Fibroblast of upper back skin (primary cell): ENCODE measurements around the gene TEX36.
"Not testable (repeated sequence)": the region's sequence is repeated elsewhere in the genome, so short reads cannot be mapped to it uniquely, and the experiment has no call there.

Source experiments
- DNase-seq: peaks from one replicate; pipeline ENCODE4 v3.0.0-alpha.2; 2013

Gene TEX36

DNA sequence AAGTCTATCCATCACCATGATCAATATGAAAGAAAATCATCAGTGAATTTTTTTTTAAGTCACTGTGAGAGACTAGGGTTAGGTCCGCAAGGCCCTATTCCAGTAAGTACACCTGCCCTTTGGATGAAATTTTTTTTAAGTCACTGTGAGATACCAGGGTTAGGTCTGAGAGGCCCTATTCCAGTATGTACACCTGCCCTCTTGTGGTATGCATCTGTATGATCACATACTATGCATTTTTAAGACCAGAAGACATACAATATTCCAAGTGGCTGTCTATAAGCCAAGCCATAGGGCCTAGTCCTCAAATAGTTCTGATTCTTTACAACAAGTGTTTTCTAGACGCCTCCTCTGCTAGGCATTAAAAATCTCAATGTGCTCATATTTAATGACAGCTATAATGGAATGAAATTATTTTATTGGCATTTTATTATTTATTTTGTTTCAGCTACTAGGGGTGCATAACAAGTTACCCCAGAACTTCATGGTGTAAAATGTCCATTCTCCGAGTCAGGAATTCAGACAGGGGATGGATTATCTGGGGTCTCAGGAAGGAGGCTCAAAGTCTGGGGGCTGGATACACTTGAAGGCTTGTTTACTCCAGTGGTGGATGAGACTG, 53.1 kb downstream of the TEX36 start:
- peak; percentile 58 for DNase-seq

DNA sequence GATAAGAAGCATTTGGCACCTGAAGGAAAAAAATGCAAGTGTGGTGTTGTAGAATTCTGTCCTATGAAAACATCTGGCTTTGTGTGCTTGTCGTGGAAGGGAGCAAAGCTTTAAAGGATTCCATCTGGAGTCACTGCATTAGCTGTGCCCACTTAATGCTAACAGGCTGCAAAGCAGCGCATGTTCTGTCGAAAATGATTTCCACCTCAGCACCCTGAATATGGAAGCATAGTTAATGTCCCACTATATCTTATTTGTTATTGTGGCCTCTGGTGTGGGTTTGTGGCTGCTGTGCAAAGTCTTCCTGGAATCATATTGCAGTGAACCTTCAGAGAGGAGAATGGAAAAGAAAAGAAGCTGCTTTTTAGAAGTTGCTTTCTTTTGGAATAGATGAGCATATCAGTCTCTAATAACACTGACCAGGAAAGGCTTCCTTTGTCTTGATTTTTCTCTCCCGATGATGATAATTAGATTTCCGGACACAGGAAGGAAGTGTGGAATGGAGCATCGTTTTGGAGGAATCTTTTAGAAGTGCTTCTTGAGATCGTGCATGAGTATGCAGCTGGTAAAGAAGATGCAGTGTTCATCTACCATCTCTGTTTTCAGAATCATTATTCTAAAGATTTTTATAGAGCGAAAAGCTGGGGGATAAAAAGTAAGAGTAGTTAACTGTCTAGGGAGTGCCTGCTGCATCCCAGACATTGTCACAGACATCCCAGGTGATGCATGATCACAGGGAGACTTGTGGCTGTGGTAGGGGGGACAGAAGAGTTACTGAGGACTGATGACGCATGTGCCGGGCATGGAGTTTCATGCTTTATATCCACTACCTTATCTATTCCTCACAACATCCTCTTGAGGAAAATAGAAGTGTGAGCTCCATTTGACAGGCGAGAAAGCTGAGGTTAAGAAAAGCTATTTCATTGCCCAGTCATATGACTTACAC, 54.6 kb downstream of the TEX36 start:
- no peak for DNase-seq

DNA sequence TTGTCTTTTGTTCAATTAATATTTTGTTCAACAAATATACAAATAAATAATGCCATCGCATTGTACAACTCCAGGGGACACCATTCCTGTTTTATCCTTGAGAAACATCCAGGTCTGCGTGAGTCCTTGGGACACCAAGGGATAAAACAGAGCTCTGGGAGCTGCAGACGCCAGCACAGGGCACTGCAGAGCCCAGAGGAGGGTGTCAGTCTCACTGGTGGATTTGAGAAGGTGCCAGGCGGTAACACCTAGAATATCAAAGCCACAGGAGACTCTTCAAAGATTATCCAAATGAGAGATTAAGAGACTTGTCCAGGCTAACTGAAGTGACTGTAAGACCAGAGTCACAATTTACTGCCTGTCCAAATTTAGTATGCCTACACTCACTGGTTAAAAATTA, 55.3 kb downstream of the TEX36 start:
- DNase-seq, result no peak

DNA sequence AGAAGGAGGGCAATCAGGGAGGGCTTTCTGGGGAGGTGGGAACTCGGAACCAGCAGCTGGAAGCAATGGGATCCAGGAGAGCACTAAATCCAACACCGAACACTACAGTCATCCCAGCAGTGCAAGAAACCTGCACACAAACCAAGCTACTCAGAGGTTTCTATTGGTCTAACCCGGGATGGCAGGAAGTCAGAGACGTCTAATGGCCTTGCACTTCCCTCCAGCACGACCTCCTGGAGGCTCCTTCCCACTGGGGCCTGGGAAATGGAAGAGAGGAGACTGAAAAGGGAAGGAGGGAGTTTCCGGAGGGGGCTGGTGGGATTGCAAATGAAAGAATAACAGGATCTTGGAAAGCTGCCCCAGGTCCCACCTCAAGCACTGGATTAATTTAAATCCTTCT, 56.3 kb downstream of the TEX36 start:
- no peak for DNase-seq

DNA sequence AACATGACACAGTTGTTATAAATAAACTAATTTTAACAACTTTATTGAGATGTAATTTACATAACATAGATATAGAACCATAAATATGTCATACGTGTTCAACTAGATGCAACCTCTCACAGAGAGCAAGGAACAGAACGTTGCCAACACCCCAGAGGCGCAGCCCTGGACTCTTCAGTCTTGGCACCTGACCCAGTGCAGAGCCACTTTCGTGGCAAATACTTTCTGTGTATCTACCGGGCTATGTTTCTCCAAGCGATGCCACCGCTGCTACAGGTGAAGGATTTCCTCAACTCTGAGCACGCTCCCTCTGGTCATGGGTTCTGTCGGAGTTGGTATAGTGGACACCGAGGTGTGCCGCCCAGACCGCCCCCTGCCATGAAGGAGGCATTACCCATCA, 57.4 kb downstream of the TEX36 start:
- no peak for DNase-seq

DNA sequence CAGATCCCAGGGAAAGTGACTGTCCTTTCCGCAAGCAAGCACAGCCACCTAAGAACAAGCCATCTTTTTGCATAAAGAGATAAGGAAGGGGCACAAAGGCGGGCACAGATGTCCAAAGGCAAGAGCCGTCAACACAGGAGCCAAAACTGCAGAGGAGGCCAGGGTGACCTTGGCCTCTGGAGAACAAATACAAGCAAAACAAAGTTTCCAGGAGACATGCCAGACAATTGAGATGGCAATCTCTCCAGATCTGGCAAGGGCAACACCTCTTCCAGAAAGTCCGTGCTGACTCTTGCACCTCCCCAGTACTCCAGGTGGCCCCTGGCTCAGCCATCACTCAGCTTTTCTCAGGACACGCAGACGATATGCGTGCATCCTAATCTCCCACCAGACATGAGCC, 58.2 kb downstream of the TEX36 start:
- DNase-seq, result no peak

DNA sequence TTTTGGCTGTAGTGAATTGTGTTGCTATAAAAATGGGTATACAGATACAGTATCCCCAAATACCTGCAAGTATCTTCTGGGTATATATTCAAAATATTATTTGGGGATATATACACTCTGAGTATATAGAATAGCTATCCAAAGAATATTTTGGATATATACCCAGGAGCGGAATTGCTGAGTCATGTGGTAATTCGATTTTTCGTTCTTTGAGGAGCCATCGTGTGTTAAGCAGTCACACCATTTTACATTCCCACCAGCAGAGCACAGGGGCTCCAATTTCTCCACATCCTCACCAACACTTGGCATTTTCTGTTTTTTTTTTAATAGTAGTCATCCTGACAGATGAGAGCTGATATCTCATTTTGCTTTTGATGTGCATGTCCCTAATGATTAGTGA, 61.9 kb downstream of the TEX36 start:
- DNase-seq, result no peak

DNA sequence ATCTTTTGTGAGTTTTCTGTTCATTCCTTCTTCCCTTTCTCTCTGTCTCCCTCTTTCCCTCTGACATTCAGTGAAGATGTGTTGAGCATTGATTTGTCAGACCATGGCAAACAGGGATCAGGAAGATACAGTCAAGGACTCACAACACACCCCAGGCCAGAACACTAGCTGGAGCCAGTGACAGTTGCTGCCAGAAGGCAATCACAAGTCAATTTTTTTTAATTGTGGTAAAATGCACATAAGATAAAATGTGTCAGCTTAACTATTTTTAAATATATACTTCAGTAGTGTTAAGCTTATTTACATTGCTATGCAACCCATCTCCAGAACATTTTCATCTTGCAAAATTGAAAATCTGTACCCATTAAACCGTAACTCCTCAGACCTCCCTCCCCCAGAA, 62.6 kb downstream of the TEX36 start:
- DNase-seq, result no peak

DNA sequence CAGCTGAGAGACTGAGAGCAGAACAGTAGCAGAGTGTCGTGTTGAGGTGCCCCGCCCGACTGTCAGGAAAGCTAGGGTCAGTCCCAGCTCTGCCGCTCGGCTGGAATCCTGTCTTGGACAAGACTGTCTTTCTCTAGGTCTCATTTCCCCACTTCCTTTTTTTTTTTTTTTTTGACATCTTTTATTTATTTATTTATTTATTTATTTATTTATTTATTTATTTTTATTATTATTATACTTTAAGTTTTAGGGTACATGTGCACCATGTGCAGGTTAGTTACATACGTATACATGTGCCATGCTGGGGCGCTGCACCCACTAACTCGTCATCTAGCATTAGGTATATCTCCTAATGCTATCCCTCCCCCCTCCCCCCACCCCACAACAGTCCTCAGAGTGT, 69.9 kb downstream of the TEX36 start:
- DNase-seq, result not testable (repeated sequence)

DNA sequence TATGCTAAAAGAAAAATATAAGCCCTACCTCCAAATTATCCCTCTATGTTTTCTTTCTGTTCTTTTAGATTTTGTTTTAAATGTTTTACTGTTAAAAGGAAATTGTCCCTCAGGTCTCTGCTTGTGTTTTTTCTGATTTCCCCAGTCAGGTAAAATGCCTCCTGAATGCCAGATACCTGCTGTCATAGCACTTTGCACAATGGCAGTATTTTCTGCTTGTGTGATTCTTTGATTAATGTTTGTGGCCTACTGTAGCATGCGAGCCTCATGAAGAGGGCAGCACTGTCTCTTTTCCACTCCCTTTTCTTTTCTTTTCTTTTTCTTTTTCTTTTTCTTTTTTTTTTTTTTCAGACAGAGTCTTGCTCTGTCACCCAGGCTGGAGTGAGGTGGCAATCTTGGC, 71.2 kb downstream of the TEX36 start:
- no peak for DNase-seq

DNA sequence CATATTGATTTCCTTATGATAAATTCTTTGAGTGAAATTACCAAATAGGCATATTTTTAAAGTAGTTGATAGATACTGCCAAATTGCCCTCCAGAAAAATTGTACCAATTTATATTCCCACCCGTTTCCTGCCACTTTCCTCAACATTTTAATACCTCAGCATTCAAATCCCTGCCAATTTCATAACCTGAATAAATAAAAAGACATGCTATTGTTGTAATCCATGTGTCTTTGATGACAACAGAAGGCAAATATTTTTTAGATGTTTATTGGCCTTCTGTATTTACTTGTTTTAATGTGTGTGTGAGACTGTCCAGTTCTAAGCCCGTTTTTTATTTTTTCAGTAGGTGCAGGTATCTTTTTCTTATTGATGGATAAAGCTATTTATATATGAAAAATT, 71.7 kb downstream of the TEX36 start:
- no peak for DNase-seq

DNA sequence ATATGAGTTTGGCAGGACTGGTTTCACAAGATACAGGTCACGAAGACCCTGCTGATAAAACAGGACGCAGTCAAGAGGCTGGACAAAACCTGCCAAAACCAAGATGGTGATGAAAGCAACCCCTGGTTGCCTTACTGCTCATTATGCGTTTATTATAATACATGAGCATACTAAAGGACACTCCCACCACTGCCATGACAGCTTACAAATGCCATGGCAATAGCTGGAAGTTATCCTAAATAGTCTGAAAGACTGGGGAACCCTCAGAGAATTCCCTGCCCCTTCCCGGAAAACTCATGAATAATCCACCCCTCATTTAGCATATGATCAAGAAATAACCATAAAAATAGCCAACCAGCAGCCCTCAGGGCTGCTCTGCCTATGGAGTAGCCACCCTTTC, 73.1 kb downstream of the TEX36 start:
- no peak for DNase-seq

DNA sequence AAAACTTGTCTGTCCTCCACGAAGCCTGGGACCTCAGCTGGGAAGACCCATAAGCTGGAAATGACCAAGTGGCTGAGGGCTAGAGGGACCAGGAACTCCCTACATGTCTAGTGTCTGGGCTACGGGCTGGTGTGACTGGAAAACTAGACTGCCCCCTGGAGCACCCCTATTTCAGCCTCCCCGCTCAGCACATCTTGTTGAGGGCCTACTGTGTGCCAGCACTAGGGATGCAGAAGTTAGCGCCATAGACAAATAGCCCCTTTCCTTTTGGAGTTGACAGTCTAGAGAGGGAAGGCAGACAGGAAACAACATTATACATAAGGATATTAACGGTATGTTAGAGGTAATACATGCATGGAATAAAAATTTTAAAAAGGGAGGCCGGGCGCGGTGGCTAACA, 74.5 kb downstream of the TEX36 start:
- DNase-seq, result no peak

DNA sequence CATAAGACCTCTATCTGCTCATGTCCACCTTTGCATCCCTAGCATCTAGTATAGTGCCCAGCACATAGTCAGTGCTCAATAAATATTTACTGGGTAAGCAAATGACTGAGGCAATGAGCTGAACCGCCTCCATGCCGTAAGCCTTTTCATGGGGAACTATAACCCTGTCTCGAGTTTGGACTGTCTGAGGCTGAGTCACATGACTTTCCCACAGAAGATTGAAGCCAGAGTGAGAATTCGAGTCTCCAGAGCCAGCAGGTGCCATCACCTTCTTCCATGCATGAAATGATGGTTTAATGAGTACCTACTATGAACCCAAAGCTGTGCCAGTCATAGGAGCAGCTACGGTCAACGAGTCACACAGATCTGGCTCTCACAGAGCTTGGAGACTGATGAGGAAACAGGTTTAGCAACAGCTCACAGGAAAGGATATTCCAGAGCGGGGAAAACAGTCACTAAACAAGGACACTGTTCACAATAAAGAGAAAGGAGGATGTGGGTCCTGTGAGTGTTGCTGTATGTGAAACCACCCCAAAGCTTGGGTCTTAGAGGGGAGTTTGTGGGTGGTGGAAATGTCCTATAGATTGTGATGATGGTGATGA, 75.2 kb downstream of the TEX36 start:
- no peak for DNase-seq

DNA sequence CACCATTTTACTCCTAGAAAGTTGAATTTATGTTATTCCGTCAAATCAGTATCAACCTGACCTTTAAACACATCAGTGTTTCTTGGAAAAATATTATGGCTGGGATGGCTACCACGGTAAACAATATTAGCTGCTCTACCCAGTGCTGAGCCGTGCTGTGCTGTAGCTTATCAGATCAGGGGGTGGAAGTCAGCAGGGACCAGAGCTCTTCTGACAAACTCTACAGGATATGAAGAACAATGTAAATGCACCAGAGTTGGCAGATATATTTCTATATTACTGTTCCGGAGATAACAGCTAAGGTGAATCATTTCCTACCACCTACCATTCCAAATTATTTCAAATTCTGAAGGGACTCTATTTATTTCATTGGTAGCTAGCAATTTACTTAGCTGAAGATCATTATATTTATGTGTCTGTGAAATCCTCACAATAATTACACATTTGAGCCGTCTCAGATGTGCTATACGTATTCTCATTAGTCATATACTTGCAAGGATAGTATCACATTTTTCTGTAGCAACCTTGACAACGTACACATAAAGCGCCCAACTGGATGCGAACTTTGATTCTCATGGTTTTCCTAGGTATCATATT, 76.5 kb downstream of the TEX36 start:
- no peak for DNase-seq
